Thoracic aorta (tissue), 2 donors: Measurements from ENCODE around the gene UBE3B. TPM values are rescaled to one million over a fixed set of nuclear protein-coding genes. Genes with fewer than 3 reads are reported as not detected.

Experiments used
- ATAC-seq: fragments of 150-250 bp; one replicate; pipeline ENCODE4 v1.8.0; 2017; ENCODE audit warnings: low read depth; ENCODE audit not compliant: insufficient number of reproducible peaks, low FRiP score
- DNase-seq: peaks from one replicate; pipeline ENCODE4 v3.0.0-alpha.2; 2020; ENCODE audit warnings: low spot score
- H3K27ac ChIP-seq, 2 donors: fragments of 200-600 bp; sonication (generic); 1 replicate in 1 of 2; 2 replicates in 1 of 2; pipeline ENCODE4 v1.5.1; 2016; ENCODE audit warnings: mild to moderate bottlenecking in 2 of 2, moderate library complexity in 2 of 2
- H3K27me3 ChIP-seq: fragments of 200-600 bp; sonication (generic); replicated peaks from 2 replicates; pipeline ENCODE4 v1.6.0; 2016; ENCODE audit warnings: mild to moderate bottlenecking; ENCODE audit not compliant: insufficient read depth
- H3K36me3 ChIP-seq: fragments of 200-600 bp; sonication (generic); one replicate; pipeline ENCODE4 v1.5.1; 2016
- H3K4me1 ChIP-seq, 2 donors: fragments of 200-600 bp; sonication (generic); 1 replicate in 1 of 2; 2 replicates in 1 of 2; pipeline versions ENCODE4 v1.5.1 to v1.6.0; 2016; ENCODE audit warnings: low read depth in 2 of 2, mild to moderate bottlenecking in 1 of 2; ENCODE audit not compliant: control insufficient read depth in 1 of 2
- H3K4me3 ChIP-seq: fragments of 200-600 bp; sonication (generic); 2 replicates; pipeline ENCODE4 v1.5.1; 2016; ENCODE audit warnings: mild to moderate bottlenecking
- H3K9me3 ChIP-seq: fragments of 200-600 bp; sonication (generic); 2 replicates; pipeline ENCODE4 v1.5.1; 2016
- CTCF ChIP-seq: fragments of 200-600 bp; sonication (generic); IDR thresholded peaks from one replicate; pipeline ENCODE4 v1.5.1; 2019; ENCODE audit warnings: antibody characterized with exemption
- total RNA-seq, 2 donors: library from RNA; depleted of rRNA; stranded (reverse); fragments of >200 nt; gene quantifications; one replicate each; pipeline versions ENCODE4 v1.1.0 to v1.2.3, GENCODE V29; 2016

Gene UBE3B
- total RNA-seq, 2 donors from 2014 or later: 41.4 to 75.3 TPM

- ATAC-seq (no peak), DNase-seq (no peak)
- no peaks in the 10 kb centered on the region for H3K9me3 ChIP-seq
- H3K36me3 ChIP-seq: peaks cover 35% of the 10 kb centered on the region
- TF ChIP-seq CTCF: no peak
- no peaks in the 10 kb centered on the region for H3K27me3 ChIP-seq
- peaks cover 12 to 16% of the 10 kb centered on the region in 2 donors for H3K4me1 ChIP-seq
- H3K27ac ChIP-seq: no peak overlapping the region
- no peak overlapping the region for H3K4me3 ChIP-seq
Measured at GRCh38 chr12:109481863-109482262, 4.4 kb downstream of the UBE3B start.

GRCh38 chr12:109482491-109482890, 5.1 kb downstream of the UBE3B start:
- no peak for TF ChIP-seq CTCF
- Histone ChIP-seq H3K27ac (no peak overlapping the region), H3K9me3 (no peaks in the 10 kb centered on the region), H3K4me3 (no peak overlapping the region), H3K27me3 (no peaks in the 10 kb centered on the region), H3K4me1 (peaks cover 12 to 16% of the 10 kb centered on the region in 2 donors), H3K36me3 (peaks cover 42% of the 10 kb centered on the region)
- DNase-seq: no peak
- no peak for ATAC-seq

GRCh38 chr12:109482894-109483293, 5.5 kb downstream of the UBE3B start:
- no peaks in the 10 kb centered on the region for H3K27me3 ChIP-seq
- no peak overlapping the region for H3K27ac ChIP-seq
- TF ChIP-seq CTCF: no peak
- H3K36me3 ChIP-seq: peaks cover 46% of the 10 kb centered on the region
- H3K9me3 ChIP-seq: no peaks in the 10 kb centered on the region
- peaks cover 12 to 16% of the 10 kb centered on the region in 2 donors for H3K4me1 ChIP-seq
- H3K4me3 ChIP-seq: no peak overlapping the region
- DNase-seq (no peak), ATAC-seq (no peak)

- H3K4me3 ChIP-seq: no peak overlapping the region
- no peak for ATAC-seq
- no peaks in the 10 kb centered on the region for H3K9me3 ChIP-seq
- H3K36me3 ChIP-seq: peaks cover 49% of the 10 kb centered on the region
- no peak overlapping the region for H3K27ac ChIP-seq
- TF ChIP-seq CTCF: no peak
- H3K4me1 ChIP-seq: peaks cover 9 to 13% of the 10 kb centered on the region in 2 donors
- no peaks in the 10 kb centered on the region for H3K27me3 ChIP-seq
- DNase-seq: no peak
Measured at GRCh38 chr12:109483346-109483745, 5.9 kb downstream of the UBE3B start.

GRCh38 chr12:109485201-109485600, 7.8 kb downstream of the UBE3B start:
- no peaks in the 10 kb centered on the region for H3K9me3 ChIP-seq
- no peaks in the 10 kb centered on the region for H3K27me3 ChIP-seq
- ATAC-seq: no peak
- no peak for DNase-seq
- no peak overlapping the region for H3K27ac ChIP-seq
- no peaks in the 10 kb centered on the region for H3K4me1 ChIP-seq
- peaks cover 63% of the 10 kb centered on the region for H3K36me3 ChIP-seq
- H3K4me3 ChIP-seq: no peak overlapping the region
- no peak for TF ChIP-seq CTCF
